Activated T-cell treated with anti-CD3 and anti-CD28 coated beads for 24 hours (primary cell): Measurements from ENCODE around the gene ARHGAP25.

ENCODE experiments used
- DNase-seq: peaks from one replicate; pipeline ENCODE4 v3.0.0-alpha.2; 2020; ENCODE audit warnings: low read depth

Gene ARHGAP25

GRCh38 chr2:68863996-68864395 lies 129.4 kb downstream of the ARHGAP25 start:
- no peak for DNase-seq

DNA sequence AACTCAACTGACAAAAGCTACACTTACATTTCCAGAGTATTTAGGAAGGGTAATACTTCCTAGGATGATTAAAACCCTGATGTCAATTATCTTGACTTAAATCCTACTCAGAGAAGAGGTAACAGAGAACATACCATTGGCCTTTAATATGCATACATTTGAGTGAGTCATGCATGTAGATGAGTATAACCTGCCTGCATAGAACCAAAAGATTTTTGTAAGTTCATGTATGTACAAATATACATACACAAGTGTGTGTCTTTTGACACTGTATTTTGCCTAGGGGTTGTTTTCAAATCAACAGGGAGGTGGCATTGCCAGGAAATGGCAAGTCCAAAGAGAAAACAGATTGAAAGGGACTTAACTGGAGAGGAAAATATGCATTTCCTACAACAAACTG lies 130.5 kb downstream of the ARHGAP25 start:
- DNase-seq = no peak

- DNase-seq = no peak
Observed at GRCh38 chr2:68870215-68870614, 135.6 kb downstream of the ARHGAP25 start.

GRCh38 chr2:68871159-68871764 lies 136.7 kb downstream of the ARHGAP25 start, which contains the start of gene BMP10:
BMP10 (minus strand) TSS chr2:68871397; CDS start chr2:68871358, 39 bp downstream.
- DNase-seq = no peak
